Large intestine (tissue), 3 donors: ENCODE data around the gene TMC7. TPM values are rescaled to one million over a fixed set of nuclear protein-coding genes. Genes with fewer than 3 reads are reported as not detected.

Experiments
- DNase-seq, 2 donors: peaks; one replicate each; pipeline versions ENCODE4 v3.0.0 to v3.0.0-alpha.2; 2013
- H3K27ac ChIP-seq: one replicate; pipeline ENCODE4 v1.5.1; 2013; ENCODE audit warnings: low read length
- H3K27me3 ChIP-seq: 2 replicates; pipeline ENCODE4 v1.6.1; 2013; ENCODE audit warnings: low read length; ENCODE audit not compliant: control insufficient read depth, insufficient read depth
- H3K36me3 ChIP-seq: 2 replicates; pipeline ENCODE4 v1.6.1; 2013; ENCODE audit warnings: low read length; ENCODE audit not compliant: control insufficient read depth, insufficient read depth
- H3K4me1 ChIP-seq: one replicate; pipeline ENCODE4 v1.6.1; 2013; ENCODE audit warnings: low read length; ENCODE audit not compliant: control insufficient read depth, insufficient read depth
- H3K4me3 ChIP-seq: one replicate; pipeline ENCODE4 v1.5.1; 2013; ENCODE audit warnings: low read length
- H3K9me3 ChIP-seq: one replicate; pipeline ENCODE4 v1.6.1; 2013; ENCODE audit warnings: mild to moderate bottlenecking, low read depth, low read length, moderate library complexity; ENCODE audit not compliant: control insufficient read depth
- WGBS: methylation state at CpG from one replicate; pipeline ENCODE4 v1.1.5; 2013; ENCODE audit warnings: low lambda C conversion rate; ENCODE audit not compliant: insufficient coverage; 5-methylcytosine and 5-hydroxymethylcytosine counted together
- polyA plus RNA-seq: library from polyadenylated mRNA; unstranded; fragments of 120-200 nt; gene quantifications from one replicate; pipeline ENCODE4 v1.2.1, GENCODE V29; 2013

TMC7 gene
- polyA plus RNA-seq, 1 donor, result 7.7 TPM

GRCh38 chr16:19021747-19022146 lies 38.0 kb downstream of the TMC7 start:
- H3K9me3 ChIP-seq, result no peaks in the 10 kb centered on the region
- H3K27me3 ChIP-seq, result no peaks in the 10 kb centered on the region
- no peak for DNase-seq
- H3K4me3 ChIP-seq, result no peak overlapping the region
- H3K4me1 ChIP-seq, result no peaks in the 10 kb centered on the region
- peaks cover 18% of the 10 kb centered on the region for H3K36me3 ChIP-seq
- WGBS, result 60% methylated on average over 1 of the region's 4 CpGs
- no peak overlapping the region for H3K27ac ChIP-seq

- Histone ChIP-seq H3K9me3 (no peaks in the 10 kb centered on the region), H3K4me3 (no peak overlapping the region), H3K4me1 (peaks cover 9% of the 10 kb centered on the region), H3K27me3 (no peaks in the 10 kb centered on the region), H3K27ac (peak overlapping the region; percentile 94), H3K36me3 (peaks cover 19% of the 10 kb centered on the region)
- WGBS, result 17% methylated on average over 1 of the region's 3 CpGs
- peak; percentile 73 to 89 for DNase-seq
These were observed 43.7 kb downstream of the TMC7 start for GRCh38 chr16:19027416-19027815.

GRCh38 chr16:19029980-19030379 lies 46.2 kb downstream of the TMC7 start:
- peaks cover 9% of the 10 kb centered on the region for H3K4me1 ChIP-seq
- no peaks in the 10 kb centered on the region for H3K27me3 ChIP-seq
- H3K27ac ChIP-seq, result no peak overlapping the region
- WGBS, result no CpG with 5 or more reads among the region's 6 CpGs
- no peak overlapping the region for H3K4me3 ChIP-seq
- H3K36me3 ChIP-seq, result peaks cover 13% of the 10 kb centered on the region
- H3K9me3 ChIP-seq, result no peaks in the 10 kb centered on the region
- DNase-seq, result no peak

DNA sequence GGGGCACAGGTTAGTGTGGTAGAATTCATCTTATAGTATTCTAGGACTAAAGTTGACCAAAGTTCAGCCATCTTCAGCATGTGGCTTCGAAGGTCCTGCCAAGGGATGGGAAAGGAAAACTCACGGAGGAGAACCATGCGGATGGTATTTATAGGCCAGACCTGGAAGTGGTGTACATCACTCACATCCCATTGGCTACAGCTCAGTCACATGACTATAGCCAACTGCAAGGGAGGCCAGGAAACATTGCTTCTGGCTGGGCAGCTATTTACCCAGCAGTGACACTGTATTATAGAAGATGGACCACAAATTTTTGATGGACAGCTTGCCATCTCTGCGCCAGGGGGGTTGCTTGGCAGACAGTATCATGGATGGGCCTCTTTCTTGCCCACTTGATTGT lies 48.0 kb downstream of the TMC7 start:
- Histone ChIP-seq H3K27ac (no peak overlapping the region), H3K4me3 (no peak overlapping the region), H3K27me3 (no peaks in the 10 kb centered on the region), H3K36me3 (peaks cover 17% of the 10 kb centered on the region), H3K9me3 (no peaks in the 10 kb centered on the region), H3K4me1 (peaks cover 9% of the 10 kb centered on the region)
- no peak for DNase-seq
- 100% methylated on average over 1 of the region's 4 CpGs for WGBS

GRCh38 chr16:19033761-19034160 lies 50.0 kb downstream of the TMC7 start:
- H3K36me3 ChIP-seq, result peaks cover 17% of the 10 kb centered on the region
- no peak overlapping the region for H3K4me3 ChIP-seq
- no CpG with 5 or more reads among the region's 1 CpG for WGBS
- H3K27ac ChIP-seq, result no peak overlapping the region
- no peaks in the 10 kb centered on the region for H3K4me1 ChIP-seq
- H3K9me3 ChIP-seq, result no peaks in the 10 kb centered on the region
- H3K27me3 ChIP-seq, result no peaks in the 10 kb centered on the region
- no peak for DNase-seq

GRCh38 chr16:19040400-19040799 lies 56.7 kb downstream of the TMC7 start:
- DNase-seq, result no peak
- peaks cover 16% of the 10 kb centered on the region for H3K36me3 ChIP-seq
- H3K27ac ChIP-seq, result no peak overlapping the region
- WGBS, result no CpG with 5 or more reads among the region's 2 CpGs
- no peak overlapping the region for H3K4me3 ChIP-seq
- H3K9me3 ChIP-seq, result no peaks in the 10 kb centered on the region
- no peaks in the 10 kb centered on the region for H3K4me1 ChIP-seq
- no peaks in the 10 kb centered on the region for H3K27me3 ChIP-seq

- Histone ChIP-seq H3K9me3 (no peaks in the 10 kb centered on the region), H3K36me3 (peaks cover 17% of the 10 kb centered on the region), H3K27me3 (no peaks in the 10 kb centered on the region), H3K4me3 (no peak overlapping the region), H3K4me1 (no peaks in the 10 kb centered on the region), H3K27ac (no peak overlapping the region)
- no CpG with 5 or more reads among the region's 11 CpGs for WGBS
- DNase-seq, result no peak
These were observed 61.0 kb downstream of the TMC7 start for GRCh38 chr16:19044769-19045168.

DNA sequence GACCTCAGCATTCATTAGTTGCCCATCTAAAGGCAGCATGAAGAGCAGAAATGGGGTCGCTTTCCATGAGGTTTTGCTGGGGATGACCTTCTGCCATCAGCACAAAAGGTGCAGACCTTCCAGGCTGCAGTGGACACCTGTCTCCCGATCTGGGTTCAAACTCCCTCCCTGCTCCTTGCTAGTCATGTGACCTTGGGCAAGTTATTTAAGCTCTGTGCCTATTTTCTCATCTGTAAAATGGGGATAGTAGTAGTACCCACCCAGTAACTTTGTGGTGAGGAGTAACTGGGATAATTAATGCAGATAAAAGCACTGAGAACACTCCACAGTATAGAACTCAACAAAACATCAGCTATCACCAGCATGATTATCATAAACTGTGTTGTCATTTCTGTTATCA lies 62.3 kb downstream of the TMC7 start:
- no peaks in the 10 kb centered on the region for H3K9me3 ChIP-seq
- no CpG with 5 or more reads among the region's 2 CpGs for WGBS
- no peaks in the 10 kb centered on the region for H3K4me1 ChIP-seq
- DNase-seq, result no peak
- H3K27ac ChIP-seq, result no peak overlapping the region
- H3K36me3 ChIP-seq, result peaks cover 11% of the 10 kb centered on the region
- H3K27me3 ChIP-seq, result no peaks in the 10 kb centered on the region
- no peak overlapping the region for H3K4me3 ChIP-seq

GRCh38 chr16:19062706-19063105 lies 79.0 kb downstream of the TMC7 start:
- DNase-seq, result no peak
- Histone ChIP-seq H3K27ac (no peak overlapping the region), H3K27me3 (no peaks in the 10 kb centered on the region), H3K36me3 (peaks cover 8% of the 10 kb centered on the region), H3K9me3 (no peaks in the 10 kb centered on the region), H3K4me1 (peaks cover 4% of the 10 kb centered on the region), H3K4me3 (no peak overlapping the region)
- WGBS, result 100% methylated on average over 2 of the region's 4 CpGs

GRCh38 chr16:19066988-19067348 lies 83.2 kb downstream of the TMC7 start:
- no peak for DNase-seq
- H3K9me3 ChIP-seq, result no peaks in the 10 kb centered on the region
- 40% methylated on average over 1 of the region's 9 CpGs for WGBS

DNA sequence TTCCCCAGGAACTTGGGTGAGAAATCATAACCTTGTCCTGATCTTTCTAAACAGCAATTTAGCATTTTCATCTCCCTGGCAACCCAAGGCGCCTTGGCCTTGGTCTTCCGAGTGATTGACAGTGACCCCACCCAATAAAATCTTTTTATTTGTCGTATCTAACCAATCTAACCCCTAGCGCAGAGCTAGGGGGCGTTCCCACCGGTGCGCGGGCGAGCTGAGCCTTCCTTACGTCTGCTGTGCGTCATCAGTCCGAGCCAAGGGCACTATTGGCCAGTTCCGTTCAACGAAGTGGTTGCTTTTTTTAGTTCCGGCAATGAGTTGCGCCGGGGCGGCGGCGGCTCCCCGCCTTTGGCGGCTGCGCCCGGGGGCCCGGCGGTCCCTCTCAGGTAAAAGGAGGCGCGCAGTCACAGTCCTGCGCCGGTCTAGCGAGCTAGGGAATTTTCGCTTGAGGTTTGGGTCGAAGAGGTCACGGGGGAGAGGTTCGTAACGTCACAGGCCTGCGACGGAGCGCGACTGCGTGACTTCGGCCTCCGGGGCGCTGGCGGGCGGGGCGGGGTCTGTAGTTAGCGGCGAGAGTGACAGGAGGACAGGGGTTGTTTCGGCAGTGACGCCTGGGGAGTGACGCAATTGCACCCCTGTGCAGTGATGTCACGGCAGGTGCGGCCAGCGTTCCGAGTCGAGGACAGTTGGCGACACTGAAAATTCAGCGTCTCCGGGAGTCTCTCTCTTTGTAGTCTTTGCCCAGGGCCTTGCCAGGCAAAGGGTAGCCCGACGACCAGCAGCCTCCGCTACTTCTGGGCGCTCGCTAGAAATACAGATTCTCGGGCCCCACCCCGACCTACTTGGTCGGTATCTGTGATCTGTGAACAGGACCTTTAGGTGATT lies 83.9 kb downstream of the TMC7 start, which contains the start of gene COQ7:
TSS of gene COQ7 (plus strand) at position 266 of the 888 bp plus-strand sequence. CDS start at position 317, 51 bp downstream.
- no CpG with 5 or more reads among the region's 68 CpGs for WGBS
- Histone ChIP-seq H3K36me3 (peaks cover 12% of the 10 kb centered on the region), H3K4me1 (peaks cover 11% of the 10 kb centered on the region), H3K27me3 (no peaks in the 10 kb centered on the region), H3K9me3 (no peaks in the 10 kb centered on the region), H3K4me3 (peak within 1 kb of the TSS; percentile 73), H3K27ac (peak within 1 kb of the TSS; percentile 93)
- peak; percentile 100 for DNase-seq

More at GRCh38 chr16:19066988-19067348, 83.2 kb downstream of the TMC7 start:
- H3K36me3 ChIP-seq, result peaks cover 8% of the 10 kb centered on the region
- peak overlapping the region; percentile 93 for H3K27ac ChIP-seq
- H3K27me3 ChIP-seq, result no peaks in the 10 kb centered on the region
- peaks cover 11% of the 10 kb centered on the region for H3K4me1 ChIP-seq
- peak overlapping the region; percentile 73 for H3K4me3 ChIP-seq
